Measurements from ENCODE around the gene CPT1B.
"Not testable (repeated sequence)": the region's sequence is repeated elsewhere in the genome, so short reads cannot be mapped to it uniquely, and the experiment has no call there.

CPT1B gene

GRCh38 chr22:50526108-50526833 lies 52.0 kb downstream of the CPT1B start:
- DNase-seq = peak; percentile 93

GRCh38 chr22:50525858-50526107 lies 52.4 kb downstream of the CPT1B start:
- DNase-seq = no peak

- peak; percentile 99 for DNase-seq
These were observed 52.9 kb downstream of the CPT1B start, which contains the start of gene SCO2 for GRCh38 chr22:50525104-50525857. Gene SCO2, minus strand, starts transcription at chr22:50525598. Its CDS starts 1,187 bp downstream, at chr22:50524411.

- DNase-seq = no peak
These were observed 53.5 kb downstream of the CPT1B start for GRCh38 chr22:50524676-50525103.

- no peak for DNase-seq
These were observed 54.2 kb downstream of the CPT1B start for GRCh38 chr22:50523806-50524675.

GRCh38 chr22:50523458-50523805 lies 54.8 kb downstream of the CPT1B start:
- no peak for DNase-seq

- no peak for DNase-seq
These were observed 55.3 kb downstream of the CPT1B start for GRCh38 chr22:50522806-50523438.

- no peak for DNase-seq
These were observed 55.9 kb downstream of the CPT1B start for GRCh38 chr22:50522208-50522805.

- DNase-seq = no peak
These were observed 56.5 kb downstream of the CPT1B start for GRCh38 chr22:50521710-50522109.

- DNase-seq = no peak
These were observed 57.3 kb downstream of the CPT1B start for GRCh38 chr22:50520826-50521453.

- DNase-seq = not testable (repeated sequence)
These were observed 58.0 kb downstream of the CPT1B start for GRCh38 chr22:50520184-50520583.

- no peak for DNase-seq
These were observed 59.1 kb downstream of the CPT1B start for GRCh38 chr22:50519151-50519550.

Measured in eye (tissue), 1 donor.